GM19025 (cell line): ENCODE data around the gene AMPD3.

Experiments
- ATAC-seq: cut with Tn5 transposase; IDR thresholded peaks from one replicate; pipeline ENCODE4 v1.9.1; 2021; ENCODE audit warnings: mild to moderate bottlenecking, low read depth, moderate library complexity; ENCODE audit not compliant: unreplicated experiment

AMPD3 gene

DNA sequence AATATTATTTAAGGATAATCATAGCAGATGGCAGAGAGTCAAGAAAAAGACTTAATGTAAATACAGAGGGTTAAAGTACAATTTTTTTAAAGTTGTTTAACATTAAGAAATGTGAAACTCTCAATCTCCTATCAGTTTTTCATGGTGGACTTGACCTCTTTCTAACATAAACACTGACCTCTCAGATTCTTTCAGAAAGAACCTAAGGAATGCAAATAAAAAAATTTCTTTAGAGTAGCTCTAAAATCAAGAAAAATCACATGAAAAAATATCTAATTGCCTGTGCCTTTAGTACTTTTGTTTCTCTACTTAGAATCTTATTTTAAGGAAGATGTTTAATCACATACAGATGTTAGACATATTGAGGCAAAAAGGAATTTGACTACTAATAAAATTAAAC is 73.1 kb downstream of the AMPD3 start:
- ATAC-seq, result no peak

DNA sequence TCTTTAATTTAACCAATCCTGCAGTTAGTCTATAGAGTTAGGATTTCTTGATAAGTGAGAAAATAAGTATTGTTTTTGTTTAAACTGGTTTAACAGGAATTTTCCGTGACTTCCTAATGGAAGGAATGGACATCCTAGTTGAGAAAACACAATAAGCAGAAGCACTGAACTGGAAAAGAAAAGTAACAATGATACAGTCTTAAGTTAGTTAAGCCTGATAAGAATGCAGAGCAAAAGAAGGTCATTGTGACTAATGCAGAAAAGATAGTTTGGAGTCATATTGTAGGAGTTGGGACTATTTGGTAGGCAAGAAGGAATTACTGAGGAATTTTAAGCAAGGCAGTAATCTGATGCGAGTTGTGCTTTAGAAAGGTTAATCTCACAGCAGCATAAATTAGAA is 74.2 kb downstream of the AMPD3 start:
- no peak for ATAC-seq

DNA sequence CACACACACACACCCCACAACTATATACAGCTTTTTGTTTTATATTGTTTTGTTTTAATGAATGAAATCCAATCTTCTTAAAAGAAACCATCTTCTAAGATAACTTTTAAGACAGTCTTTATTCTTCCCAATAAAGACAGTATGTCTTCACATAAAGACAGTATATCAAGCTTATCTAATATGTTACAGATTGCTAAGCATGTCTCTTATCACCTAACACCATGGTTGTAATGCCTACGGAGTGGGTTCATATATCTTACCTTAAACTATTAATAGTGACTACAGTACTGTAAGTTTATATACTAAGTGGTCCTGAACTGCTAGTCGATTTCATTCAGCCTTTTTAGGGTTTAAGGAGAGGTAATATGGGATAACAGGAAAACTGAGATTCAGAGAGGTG is 77.5 kb downstream of the AMPD3 start:
- ATAC-seq, result no peak

DNA sequence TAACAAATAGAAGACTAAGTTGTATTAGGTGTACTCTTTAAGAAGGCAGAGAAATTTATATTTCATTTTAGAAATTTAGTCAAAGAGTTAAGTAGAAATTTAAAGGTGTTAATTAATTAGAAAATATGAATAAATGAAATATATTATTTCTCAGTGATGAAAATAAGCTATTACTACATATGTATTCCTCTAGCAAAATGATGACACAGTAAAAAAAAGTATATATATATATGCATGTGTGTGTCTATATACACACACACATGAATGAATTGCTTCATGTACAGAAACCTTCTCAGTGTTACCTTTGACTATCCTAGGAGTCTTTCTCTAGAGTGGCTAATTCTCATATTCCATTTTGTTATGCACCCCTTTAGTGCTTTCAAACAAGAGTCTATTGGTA is 78.3 kb downstream of the AMPD3 start:
- no peak for ATAC-seq

DNA sequence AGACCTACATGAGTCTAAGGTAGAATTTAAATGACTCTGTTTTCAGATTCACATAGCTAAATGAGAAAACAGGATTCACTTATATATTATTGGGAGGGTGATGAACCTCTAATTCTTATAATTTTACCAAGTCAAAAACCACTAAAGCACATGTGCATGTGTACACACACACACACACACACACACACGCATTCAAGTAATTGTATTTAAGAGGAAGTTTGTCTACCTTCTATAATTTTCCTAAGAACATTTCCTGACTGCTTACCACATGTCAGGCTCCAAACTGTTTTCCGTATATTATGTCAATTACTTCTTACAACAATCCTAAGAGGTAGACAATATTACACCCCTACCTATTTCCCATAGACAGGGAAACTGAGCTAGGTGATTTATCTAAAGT is 79.3 kb downstream of the AMPD3 start:
- no peak for ATAC-seq

DNA sequence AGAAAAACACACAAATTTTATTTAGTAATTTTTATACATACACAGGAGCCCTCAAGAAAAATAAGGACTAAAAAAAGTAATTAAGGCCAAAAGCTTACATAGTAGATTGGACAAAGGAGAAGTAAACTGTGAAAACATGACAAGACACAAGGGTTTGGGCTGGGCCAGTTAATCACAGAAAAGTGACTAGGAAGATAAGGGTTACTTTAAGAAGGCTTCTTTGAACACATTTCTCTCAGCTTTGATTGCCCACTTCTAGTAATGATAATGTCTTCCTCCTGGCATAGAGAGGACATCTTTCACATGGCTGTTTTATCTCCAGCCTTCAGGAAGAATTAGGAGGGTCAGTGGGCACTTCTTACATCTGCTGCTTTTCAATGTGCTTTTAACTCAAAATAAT is 82.5 kb downstream of the AMPD3 start:
- ATAC-seq, result no peak

DNA sequence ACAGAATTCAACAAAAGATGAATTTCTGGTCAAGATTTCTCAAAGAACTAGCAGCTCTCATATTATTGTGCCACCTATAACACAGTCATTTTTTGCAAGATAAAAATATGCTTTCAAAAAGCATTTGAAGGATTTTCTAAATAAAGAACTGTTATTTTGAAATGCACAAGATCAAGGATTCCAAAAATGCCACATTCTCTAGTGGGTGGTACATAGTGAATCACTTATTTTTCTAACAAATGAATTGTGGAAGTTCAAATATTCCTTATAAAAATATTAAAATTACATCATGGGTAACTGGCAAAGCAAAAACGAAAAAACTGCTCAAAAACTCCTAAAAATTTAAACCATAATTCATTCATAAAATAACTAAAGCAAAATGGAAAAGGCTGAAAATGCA is 83.9 kb downstream of the AMPD3 start:
- no peak for ATAC-seq

DNA sequence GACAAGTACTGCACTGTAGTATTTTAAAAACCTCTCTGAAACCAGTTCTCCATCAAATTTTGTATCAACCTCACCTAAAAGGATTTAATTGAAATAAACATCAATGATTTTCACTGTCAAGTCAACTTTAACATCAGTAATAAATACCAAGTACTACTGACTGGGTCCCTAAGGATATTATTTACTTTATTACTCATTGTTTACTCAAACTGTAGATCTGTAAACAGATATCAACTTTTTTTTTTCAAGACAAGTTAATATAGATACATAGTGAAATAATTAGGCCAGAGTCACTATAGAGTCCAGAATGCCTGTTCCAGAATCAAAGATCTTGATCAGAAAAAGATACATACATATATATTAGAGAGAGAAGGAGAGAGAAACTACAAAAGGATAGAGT is 84.3 kb downstream of the AMPD3 start:
- ATAC-seq, result no peak

DNA sequence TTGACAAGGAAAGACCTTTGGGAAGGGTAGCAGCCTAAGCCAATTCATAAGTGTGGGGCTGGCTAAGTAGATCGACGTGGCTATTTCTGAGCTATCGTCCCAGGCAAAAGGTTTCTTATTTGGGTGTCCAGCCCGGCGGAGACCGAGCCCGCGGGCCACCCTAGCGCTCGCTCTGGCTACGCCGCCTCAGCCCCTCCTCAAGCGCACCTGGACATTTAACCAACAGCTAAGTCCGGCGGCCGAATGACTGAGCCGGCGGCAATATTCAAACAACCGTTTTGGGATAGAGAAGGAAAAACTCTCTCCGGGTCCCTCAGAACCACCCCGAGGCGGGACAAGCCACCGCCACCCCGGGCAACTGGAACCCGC is 85.5 kb downstream of the AMPD3 start:
- ATAC-seq, result peak; percentile 6

DNA sequence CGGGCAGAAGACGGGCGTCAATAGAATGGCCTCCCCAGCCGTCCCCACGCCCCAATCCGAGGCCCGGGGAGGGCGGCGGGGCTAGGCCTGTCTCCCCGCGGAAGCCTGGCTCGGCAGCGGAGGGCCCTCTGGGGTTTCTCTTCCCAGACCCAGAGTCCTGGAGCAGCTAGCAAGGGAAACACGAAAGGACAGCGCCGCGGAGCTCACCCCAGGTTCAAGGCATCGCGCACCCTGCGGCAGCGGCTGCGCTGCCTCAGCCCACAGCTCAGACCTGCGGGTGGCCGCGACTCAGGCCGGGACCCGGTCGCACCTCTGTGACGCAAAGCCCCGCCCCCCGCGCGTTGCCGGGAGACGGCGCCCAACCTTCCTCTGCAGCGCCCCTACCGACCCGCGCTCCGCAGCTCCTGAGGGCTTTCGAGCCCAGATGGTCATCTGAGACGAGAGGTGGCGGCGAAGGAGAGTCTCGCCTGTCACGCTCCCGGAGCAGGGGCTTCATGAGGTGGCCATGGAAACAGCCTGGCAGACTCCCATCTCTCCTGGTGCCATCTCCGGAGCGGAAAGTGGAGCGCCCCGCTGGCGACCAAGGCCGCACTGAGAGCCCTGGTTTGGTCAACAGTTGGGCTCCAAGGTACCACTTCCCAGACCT is 86.0 kb downstream of the AMPD3 start, which contains the start of gene RNF141:
RNF141 (minus strand) TSS at position 273 of the 646 bp plus-strand sequence. CDS start 7,029 bp downstream, outside the sequence.
- peak; percentile 99 for ATAC-seq

DNA sequence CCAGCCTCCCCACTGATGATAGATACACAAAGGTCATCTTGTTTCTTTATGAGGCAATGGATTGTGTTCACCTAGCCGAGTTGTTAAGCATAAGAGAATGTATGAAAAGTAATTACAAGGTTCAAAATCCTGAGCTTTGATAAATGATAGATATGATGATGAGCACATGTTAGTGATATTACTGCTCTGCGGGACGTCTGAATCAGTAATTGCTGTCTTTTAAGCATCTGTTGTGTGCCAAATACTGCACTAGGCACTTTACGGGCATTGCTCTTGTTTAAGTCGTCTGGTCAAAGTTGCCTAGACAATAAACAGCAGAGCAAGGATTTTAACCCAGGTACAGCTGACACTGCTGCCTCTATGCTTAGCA is 86.5 kb downstream of the AMPD3 start:
- no peak for ATAC-seq

DNA sequence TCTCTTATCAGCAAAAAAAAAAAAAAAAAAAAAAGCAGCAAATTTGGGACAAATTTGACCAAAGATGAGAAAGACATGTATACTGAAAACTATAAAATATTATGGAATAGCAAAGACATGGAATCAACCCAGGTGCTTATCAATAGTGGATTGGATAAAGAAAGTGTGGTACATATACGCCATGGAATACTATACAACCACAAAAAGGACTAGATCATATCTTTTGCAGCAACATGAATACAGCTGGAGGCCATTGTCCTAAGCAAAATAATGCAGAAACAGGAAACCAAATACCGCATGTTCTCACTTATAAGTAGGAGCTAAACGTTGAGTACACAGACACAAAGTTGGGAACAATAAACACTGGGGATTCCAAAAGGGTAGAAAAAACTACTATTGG is 87.7 kb downstream of the AMPD3 start:
- no peak for ATAC-seq

DNA sequence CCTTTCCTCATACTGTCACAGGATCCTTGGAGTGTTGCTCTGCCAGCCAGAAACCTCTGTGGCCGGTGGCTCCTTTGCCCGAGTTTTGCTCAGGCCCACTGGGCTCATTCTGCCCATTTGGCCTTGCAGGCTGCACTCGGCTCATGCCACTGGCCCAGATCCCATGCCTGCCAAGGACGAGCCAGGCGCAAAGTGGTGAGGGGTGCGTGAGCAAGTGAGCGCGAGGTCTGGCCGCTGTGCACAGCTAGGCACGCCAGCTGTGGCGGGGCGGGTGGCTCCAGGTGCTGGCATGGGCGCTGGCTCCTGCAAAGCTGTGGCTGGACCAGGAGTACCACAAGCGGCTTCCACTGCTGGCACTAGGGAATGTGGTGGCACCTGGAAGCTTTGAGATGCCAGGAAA is 88.7 kb downstream of the AMPD3 start:
- no peak for ATAC-seq

DNA sequence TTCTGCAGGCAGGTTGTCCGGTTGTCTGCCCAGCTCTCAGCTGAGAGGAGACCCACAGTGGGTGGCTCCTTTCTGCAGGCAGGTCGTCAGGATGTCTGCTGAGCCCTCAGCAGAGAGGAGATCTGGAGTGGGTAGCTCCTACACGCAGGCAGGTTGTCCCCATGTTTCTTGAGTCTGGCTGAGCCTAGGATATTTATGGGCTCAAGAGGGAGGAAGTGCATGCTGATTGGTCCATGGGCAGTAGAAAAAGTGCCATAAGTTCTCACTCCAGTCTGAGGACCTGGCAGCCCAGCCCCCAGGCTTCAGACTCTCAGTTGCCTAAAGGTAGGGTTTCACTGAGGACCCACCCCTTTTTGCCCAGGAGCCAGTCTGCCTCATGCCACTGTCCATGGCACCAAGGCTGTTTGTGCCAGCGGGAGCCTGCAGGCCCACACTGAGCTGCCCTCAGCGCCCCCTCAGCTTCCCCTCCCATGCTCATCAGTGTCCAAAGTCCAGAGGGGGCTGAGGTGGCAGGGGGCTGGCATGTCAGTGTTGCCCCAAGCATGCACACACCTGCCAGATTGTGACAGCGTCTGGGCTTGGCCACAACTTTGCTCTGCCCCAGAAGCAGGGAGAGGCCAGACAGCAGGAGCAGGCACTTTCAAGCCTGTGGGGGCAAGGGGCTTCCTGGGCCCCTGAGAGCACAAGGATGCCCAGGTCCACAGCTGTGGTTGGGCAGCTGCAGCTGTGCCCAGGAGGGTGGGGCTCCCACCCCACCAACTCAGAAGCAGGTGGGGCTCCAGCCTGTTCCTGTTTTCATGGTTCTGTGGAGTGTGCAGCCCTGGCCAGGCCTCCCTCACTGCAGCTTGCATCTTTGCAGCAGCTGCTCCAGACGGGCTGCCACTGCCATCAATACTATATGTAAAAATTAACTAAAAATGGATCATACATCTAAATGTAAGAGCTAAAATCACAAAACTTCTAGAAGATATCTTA is 89.7 kb downstream of the AMPD3 start:
- ATAC-seq, result no peak

DNA sequence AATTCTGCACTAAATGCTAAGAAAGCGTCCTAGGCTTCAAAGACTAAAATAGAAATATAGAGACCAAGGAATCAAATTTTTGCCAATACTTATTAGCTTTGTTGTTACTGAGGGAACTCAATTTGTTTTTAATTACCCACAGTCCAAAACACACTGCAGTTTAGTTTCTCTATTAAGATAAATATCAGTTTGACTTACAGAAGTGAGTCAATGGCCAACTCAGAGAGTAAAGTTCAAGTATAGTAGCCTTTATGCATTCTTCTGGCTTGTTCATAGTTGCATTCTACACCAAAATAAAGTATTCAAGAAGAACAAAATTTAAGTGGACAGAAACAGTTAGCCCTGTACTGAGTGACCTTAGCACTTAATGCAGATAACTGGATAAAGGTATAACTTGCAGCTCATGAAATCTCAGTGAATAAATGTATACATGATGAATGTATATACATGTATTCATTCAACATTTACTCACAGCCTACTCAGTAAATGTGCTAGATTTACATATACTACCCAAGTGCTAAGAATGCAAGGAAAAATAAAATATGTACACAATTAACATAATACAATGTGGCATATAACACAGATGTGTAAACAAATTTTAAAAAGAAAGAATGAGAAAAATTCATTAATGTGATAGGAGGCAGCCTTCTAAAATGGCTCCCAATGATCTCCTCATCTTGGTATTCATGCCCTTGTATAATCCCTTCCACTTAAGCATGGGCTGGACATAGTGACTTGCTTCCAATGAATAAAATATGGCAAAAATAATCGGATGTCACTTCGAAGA is 95.6 kb downstream of the AMPD3 start:
- ATAC-seq, result no peak

DNA sequence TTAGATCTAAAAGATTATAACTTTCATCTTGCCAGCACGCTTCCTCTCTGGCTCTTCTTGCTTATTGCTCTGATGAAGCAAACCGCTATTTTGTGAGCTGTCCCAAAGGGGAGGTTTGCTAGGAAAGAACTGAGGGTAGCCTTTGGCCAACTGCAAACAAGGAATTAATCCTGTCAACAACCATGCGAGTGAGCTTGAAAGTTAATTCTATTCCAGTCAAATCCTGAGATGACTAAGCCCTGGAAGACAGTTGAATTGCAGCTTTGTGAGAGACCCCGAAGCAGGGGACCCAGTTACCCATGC is 96.2 kb downstream of the AMPD3 start:
- ATAC-seq, result no peak

DNA sequence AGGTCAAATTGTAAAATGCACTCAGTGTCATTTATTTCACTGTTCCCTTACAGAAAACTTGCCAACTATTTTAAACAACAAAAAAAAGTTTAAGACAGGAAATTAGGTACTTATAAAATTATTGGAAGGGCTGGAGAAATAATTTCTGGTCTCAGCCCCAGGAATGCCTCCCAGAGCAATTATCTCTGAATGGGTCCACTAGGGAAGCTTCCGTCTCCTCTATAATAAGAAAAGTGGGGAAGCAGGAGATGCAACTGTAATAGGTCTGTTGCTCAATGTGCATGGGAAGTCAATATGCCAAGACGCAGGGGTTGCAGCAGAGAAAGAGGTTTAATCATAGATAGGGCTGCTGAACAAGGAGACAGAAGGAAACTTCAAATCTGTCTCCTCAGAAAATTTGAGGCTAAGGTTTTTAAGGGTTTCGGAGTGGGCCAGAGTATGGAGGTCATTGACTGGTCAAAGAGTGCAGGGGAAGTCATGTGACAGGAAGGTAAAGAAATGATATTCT is 96.8 kb downstream of the AMPD3 start:
- no peak for ATAC-seq

DNA sequence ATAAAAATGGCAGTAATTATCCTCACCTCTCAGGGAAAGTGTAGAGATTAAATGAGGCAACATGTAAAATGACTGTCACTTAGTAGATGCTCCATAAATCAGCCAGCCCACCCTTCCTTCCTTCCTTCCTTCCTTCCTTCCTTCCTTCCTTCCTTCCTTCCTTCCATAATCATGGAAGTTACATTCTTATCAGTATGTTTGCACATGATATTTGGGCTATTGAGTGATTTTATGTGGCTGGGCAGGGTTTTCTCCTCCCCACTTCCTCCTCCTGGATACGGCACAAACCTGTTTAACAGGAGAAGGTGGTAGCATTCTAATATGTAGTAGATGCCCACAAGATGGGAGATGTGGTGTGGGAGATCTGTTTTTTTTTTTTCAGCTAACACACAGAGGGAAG is 101.5 kb downstream of the AMPD3 start:
- ATAC-seq, result no peak
